ENCODE measurements around the gene URAD.

GRCh38 chr13:28013482-28013881, 25.0 kb upstream of the URAD start:
- TF ChIP-seq EP300 (IDR thresholded peaks at IDR 0.05; ENCODE audit: low read depth) (no peak), CTCF (IDR thresholded peaks at IDR 0.05) (no peak)

Measured in transverse colon (tissue), 3 donors.